ENCODE measurements around the gene ABCC1. TPM values are rescaled to one million over a fixed set of nuclear protein-coding genes. Genes with fewer than 3 reads are reported as not detected.

The ABCC1 gene
- total and polyA plus RNA-seq, 3 donors from 2014 or later, result 54.7 to 90.6 (median 88.0) TPM

GRCh38 chr16:16057102-16057501 is 107.7 kb downstream of the ABCC1 start:
- intact Hi-C loops (cut with DNase I; ENCODE audit: low total_unique reads), result no loop called here
- DNase-seq, result no peak
- Histone ChIP-seq H3K4me3 (no peak overlapping the region), H3K36me3 (ENCODE audit: low read depth, missing control alignments) (no peaks in the 10 kb centered on the region), H3K27ac (no peak overlapping the region), H3K4me1 (no peaks in the 10 kb centered on the region), H3K27me3 (no peaks in the 10 kb centered on the region), H3K9me3 (no peaks in the 10 kb centered on the region)
- no peak for TF ChIP-seq POLR2A (IDR thresholded peaks at IDR 0.05)
- 93 to 97% methylated on average over 5 to 6 of the region's 6 CpGs for WGBS, 2 donors

DNA sequence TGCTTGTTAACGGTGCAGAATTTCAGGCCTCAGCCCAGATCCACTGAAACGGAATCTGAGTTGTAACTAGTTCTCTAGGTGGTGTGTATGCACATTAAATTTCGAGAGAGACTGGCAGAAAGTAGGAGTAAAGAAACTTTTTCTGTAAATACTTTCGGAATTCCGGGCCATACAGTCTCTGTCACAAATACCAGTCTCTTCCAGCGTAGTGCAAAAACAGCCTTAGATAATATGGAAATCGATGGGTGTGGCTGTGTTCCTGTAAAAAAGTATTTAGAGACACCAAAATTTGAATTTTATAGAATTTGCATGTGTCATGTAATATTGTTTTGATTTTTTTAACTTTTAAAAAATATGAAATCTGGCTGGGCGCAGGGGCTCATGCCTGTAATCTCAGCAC is 109.7 kb downstream of the ABCC1 start:
- Histone ChIP-seq H3K27me3 (no peaks in the 10 kb centered on the region), H3K9me3 (no peaks in the 10 kb centered on the region), H3K4me3 (no peak overlapping the region), H3K36me3 (ENCODE audit: low read depth, missing control alignments) (no peaks in the 10 kb centered on the region), H3K27ac (no peak overlapping the region), H3K4me1 (no peaks in the 10 kb centered on the region)
- DNase-seq, result no peak
- no peak for TF ChIP-seq POLR2A (IDR thresholded peaks at IDR 0.05)
- TF ChIP-seq, protein P1, sequence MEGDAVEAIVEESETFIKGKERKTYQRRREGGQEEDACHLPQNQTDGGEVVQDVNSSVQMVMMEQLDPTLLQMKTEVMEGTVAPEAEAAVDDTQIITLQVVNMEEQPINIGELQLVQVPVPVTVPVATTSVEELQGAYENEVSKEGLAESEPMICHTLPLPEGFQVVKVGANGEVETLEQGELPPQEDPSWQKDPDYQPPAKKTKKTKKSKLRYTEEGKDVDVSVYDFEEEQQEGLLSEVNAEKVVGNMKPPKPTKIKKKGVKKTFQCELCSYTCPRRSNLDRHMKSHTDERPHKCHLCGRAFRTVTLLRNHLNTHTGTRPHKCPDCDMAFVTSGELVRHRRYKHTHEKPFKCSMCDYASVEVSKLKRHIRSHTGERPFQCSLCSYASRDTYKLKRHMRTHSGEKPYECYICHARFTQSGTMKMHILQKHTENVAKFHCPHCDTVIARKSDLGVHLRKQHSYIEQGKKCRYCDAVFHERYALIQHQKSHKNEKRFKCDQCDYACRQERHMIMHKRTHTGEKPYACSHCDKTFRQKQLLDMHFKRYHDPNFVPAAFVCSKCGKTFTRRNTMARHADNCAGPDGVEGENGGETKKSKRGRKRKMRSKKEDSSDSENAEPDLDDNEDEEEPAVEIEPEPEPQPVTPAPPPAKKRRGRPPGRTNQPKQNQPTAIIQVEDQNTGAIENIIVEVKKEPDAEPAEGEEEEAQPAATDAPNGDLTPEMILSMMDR (IDR thresholded peaks at IDR 0.05), result no peak
- intact Hi-C loops (cut with DNase I; ENCODE audit: low total_unique reads), result no loop called here
- WGBS, 2 donors, result 91 to 96% methylated on average over 8 of the region's 8 CpGs

DNA sequence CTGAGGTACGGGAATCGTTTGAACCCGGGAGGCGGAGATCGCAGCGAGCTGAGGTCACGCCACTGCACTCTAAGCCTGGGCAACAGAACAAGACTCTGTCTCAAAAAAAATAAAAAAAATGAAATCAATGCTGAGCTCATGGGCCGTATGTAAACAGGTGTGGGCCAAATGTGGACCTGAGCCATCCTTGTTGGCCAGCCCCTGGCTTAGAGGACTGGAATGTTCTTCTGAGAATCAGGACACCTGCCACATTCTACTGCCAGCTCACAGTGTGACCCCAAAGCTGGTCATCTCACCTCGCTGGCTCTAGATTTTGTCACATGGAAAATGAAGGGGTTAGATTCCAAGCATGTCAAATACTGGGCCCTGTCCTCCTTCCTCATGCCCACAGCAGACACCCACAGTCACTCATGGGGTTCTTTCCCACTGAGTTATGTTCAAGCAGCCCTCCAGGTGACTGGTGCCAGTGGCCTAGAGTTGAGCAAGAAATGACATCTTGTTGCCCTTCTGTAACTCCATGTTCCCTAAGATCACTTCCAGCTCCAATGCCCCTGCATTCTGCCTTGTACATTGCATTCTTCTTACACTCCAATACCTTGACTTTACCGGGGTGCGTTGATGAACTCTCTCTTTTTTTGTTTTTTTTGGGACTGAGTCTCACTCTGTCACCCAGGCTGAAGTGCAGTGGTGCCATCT is 110.6 kb downstream of the ABCC1 start:
- no peaks in the 10 kb centered on the region for H3K4me1 ChIP-seq
- no peak overlapping the region for H3K4me3 ChIP-seq
- H3K36me3 ChIP-seq (ENCODE audit: low read depth, missing control alignments), result no peaks in the 10 kb centered on the region
- 88 to 94% methylated on average over 11 of the region's 11 CpGs for WGBS, 2 donors
- TF ChIP-seq POLR2A (IDR thresholded peaks at IDR 0.05), result no peak
- TF ChIP-seq, protein P1 (IDR thresholded peaks at IDR 0.05), result no peak
- intact Hi-C loops (cut with DNase I; ENCODE audit: low total_unique reads), result no loop called here
- no peak for DNase-seq
- no peaks in the 10 kb centered on the region for H3K9me3 ChIP-seq
- no peaks in the 10 kb centered on the region for H3K27me3 ChIP-seq
- H3K27ac ChIP-seq, result no peak overlapping the region

DNA sequence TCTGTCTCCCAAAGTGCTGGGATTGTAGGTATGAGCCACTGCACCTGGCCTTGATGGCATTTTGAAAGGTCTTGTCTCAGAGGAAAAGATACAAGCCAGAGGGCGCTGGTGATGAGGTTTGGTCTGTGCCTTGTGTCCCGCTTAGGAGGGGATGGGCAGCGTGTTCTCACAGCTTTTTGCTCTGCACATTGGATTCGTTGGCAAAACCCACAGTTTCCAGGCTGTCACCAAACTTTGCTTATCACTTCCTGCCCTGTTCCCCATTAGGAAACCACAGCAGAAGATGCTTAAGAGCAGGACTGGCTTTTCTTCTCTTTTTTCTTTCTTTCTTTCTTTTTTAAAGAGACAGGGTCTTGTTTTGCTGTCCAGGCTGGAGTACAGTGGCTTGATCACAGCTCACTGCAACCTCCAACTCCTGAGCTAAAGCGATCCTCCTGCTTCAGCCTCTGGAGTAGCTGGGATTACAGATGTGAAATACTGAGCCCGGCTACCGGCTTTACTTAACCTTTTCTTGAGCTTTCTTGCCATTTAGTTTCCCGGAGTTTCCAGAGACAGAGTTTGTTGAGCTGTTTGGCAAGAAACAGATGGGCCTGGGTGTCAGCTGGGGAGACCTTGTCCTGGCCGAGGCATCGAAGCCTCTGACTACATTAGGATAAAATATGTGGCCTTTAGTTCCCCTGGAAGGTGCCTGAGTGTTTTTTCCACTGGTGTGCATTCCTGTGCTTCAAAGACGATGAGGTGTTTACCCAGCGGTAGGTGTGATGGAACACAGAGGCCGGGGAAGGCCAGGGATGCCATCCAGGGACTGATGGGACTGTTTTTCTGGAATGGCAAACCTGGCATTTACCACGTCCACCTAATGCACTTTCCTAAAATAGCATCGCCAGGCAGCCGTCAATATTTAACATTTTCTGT is 112.9 kb downstream of the ABCC1 start:
- Histone ChIP-seq H3K9me3 (no peaks in the 10 kb centered on the region), H3K4me1 (no peaks in the 10 kb centered on the region), H3K36me3 (ENCODE audit: low read depth, missing control alignments) (no peaks in the 10 kb centered on the region), H3K4me3 (no peak overlapping the region), H3K27ac (no peak overlapping the region), H3K27me3 (no peaks in the 10 kb centered on the region)
- intact Hi-C loops (cut with DNase I; ENCODE audit: low total_unique reads), result no loop called here
- DNase-seq, result no peak
- 65 to 73% methylated on average over 16 of the region's 16 CpGs for WGBS, 2 donors
- TF ChIP-seq POLR2A (IDR thresholded peaks at IDR 0.05), result no peak

DNA sequence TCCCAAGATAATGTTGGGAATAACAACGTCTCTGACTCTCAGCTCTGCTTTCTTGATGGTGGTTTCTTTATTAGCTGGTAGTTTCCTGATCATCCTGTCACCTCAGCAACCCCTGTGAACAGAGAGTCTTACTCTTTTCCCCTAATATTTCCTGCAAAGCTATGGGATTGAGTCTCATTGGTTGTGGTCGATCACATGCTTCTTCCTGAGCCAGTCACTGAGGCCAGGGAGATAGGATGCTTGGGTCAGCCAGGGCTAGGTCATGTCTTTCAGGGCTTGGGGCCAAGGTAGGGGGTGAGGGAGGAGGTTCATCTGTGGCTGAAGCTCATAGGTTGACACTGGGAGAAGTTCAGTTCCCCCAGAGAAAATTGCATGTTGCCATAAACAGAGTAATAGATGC is 114.3 kb downstream of the ABCC1 start:
- H3K27me3 ChIP-seq, result no peaks in the 10 kb centered on the region
- DNase-seq, result no peak
- no peaks in the 10 kb centered on the region for H3K4me1 ChIP-seq
- intact Hi-C loops (cut with DNase I; ENCODE audit: low total_unique reads), result no loop called here
- no peak overlapping the region for H3K27ac ChIP-seq
- no peak for TF ChIP-seq POLR2A (IDR thresholded peaks at IDR 0.05)
- no peaks in the 10 kb centered on the region for H3K36me3 ChIP-seq (ENCODE audit: low read depth, missing control alignments)
- no peaks in the 10 kb centered on the region for H3K9me3 ChIP-seq
- H3K4me3 ChIP-seq, result no peak overlapping the region
- WGBS, 2 donors, result 76 to 77% methylated on average over 2 of the region's 2 CpGs

GRCh38 chr16:16064874-16065384 is 115.5 kb downstream of the ABCC1 start:
- Histone ChIP-seq H3K36me3 (ENCODE audit: low read depth, missing control alignments) (no peaks in the 10 kb centered on the region), H3K4me1 (peaks cover 3% of the 10 kb centered on the region), H3K9me3 (no peaks in the 10 kb centered on the region), H3K27me3 (no peaks in the 10 kb centered on the region), H3K27ac (no peak overlapping the region), H3K4me3 (no peak overlapping the region)
- no peak for TF ChIP-seq POLR2A (IDR thresholded peaks at IDR 0.05)
- TF ChIP-seq, protein P1 (IDR thresholded peaks at IDR 0.05), result no peak
- intact Hi-C loops (cut with DNase I; ENCODE audit: low total_unique reads), result no loop called here
- WGBS, 2 donors, result 96 to 98% methylated on average over 4 of the region's 4 CpGs
- no peak for DNase-seq
